ENCODE data around the gene CLCN2.
A peak's percentile ranks its signal among the peaks of the same experiment; 100 is the strongest.

CLCN2 gene

GRCh38 chr3:184371570-184372018, 10.2 kb upstream of the CLCN2 start:
- in situ Hi-C loops (cut with MboI; ENCODE audit: low sequenced_read_pairs, unreplicated experiment): no loop called here
- peak; percentile 69 for TF ChIP-seq CTCF (IDR thresholded peaks at IDR 0.05; ENCODE audit: borderline replicate concordance, control extremely low read depth, extremely low read depth, insufficient read depth, missing control alignments)
- peak; percentile 83 for DNase-seq (ENCODE audit: low spot score)

GRCh38 chr3:184368586-184369183, 7.3 kb upstream of the CLCN2 start:
- in situ Hi-C loops (cut with MboI; ENCODE audit: low sequenced_read_pairs, unreplicated experiment): no loop called here

GRCh38 chr3:184368116-184368515, 6.7 kb upstream of the CLCN2 start:
- TF ChIP-seq CTCF (IDR thresholded peaks at IDR 0.05; ENCODE audit: borderline replicate concordance, control extremely low read depth, extremely low read depth, insufficient read depth, missing control alignments): no peak
- in situ Hi-C loops (cut with MboI; ENCODE audit: low sequenced_read_pairs, unreplicated experiment): no loop called here
- DNase-seq (ENCODE audit: low spot score): no peak

More at GRCh38 chr3:184368586-184369183, 7.3 kb upstream of the CLCN2 start:
- no peak for TF ChIP-seq CTCF (IDR thresholded peaks at IDR 0.05; ENCODE audit: borderline replicate concordance, control extremely low read depth, extremely low read depth, insufficient read depth, missing control alignments)
- no peak for DNase-seq (ENCODE audit: low spot score)

GRCh38 chr3:184366619-184367289, 5.3 kb upstream of the CLCN2 start:
- in situ Hi-C loops (cut with MboI; ENCODE audit: low sequenced_read_pairs, unreplicated experiment): no loop called here
- no peak for DNase-seq (ENCODE audit: low spot score)

GRCh38 chr3:184362668-184363546, 1.5 kb upstream of the CLCN2 start:
- DNase-seq (ENCODE audit: low spot score): peak; percentile 98
- in situ Hi-C loops (cut with MboI; ENCODE audit: low sequenced_read_pairs, unreplicated experiment): no loop called here
- TF ChIP-seq CTCF (IDR thresholded peaks at IDR 0.05; ENCODE audit: borderline replicate concordance, control extremely low read depth, extremely low read depth, insufficient read depth, missing control alignments): peak; percentile 79

More at GRCh38 chr3:184366619-184367289, 5.3 kb upstream of the CLCN2 start:
- no peak for TF ChIP-seq CTCF (IDR thresholded peaks at IDR 0.05; ENCODE audit: borderline replicate concordance, control extremely low read depth, extremely low read depth, insufficient read depth, missing control alignments)

GRCh38 chr3:184361932-184362667, 695 bp upstream of the CLCN2 start:
- peak; percentile 66 for DNase-seq (ENCODE audit: low spot score)
- in situ Hi-C loops (cut with MboI; ENCODE audit: low sequenced_read_pairs, unreplicated experiment): no loop called here
- no peak for TF ChIP-seq CTCF (IDR thresholded peaks at IDR 0.05; ENCODE audit: borderline replicate concordance, control extremely low read depth, extremely low read depth, insufficient read depth, missing control alignments)
